ENCODE results near the gene COMT.
A peak's percentile ranks its signal among the peaks of the same experiment; 100 is the strongest.

COMT gene

GRCh38 chr22:20010307-20011122 is 68.9 kb downstream of the COMT start:
- Histone ChIP-seq H3K27ac (peak overlapping the region in 4 of 11 experiments; percentile 22 to 54 (median 36); a peak in 6 of 22 replicates), H3K27me3 (peaks cover 11 to 13% (median 12%) of the 10 kb centered on the region in 11 experiments), H3K4me1 (peaks cover 8 to 53% (median 40%) of the 10 kb centered on the region in 10 experiments), H3K36me3 (no peaks in the 10 kb centered on the region), H3K4me2 (peak overlapping the region; percentile 6 to 93 (median 83); a peak in 20 of 22 replicates), H4K20me1 (peaks cover 0 to 13% (median 6%) of the 10 kb centered on the region in 11 experiments; a peak in 6 of 22 replicates), H3K9me3 (replicated peaks in 1 of 11) (no peaks in the 10 kb centered on the region), H3K4me3 (no peak overlapping the region; a peak in 2 of 20 replicates), H3K9ac (peak overlapping the region in 5 of 11 experiments; percentile 17 to 62 (median 54); a peak in 9 of 22 replicates)
- no peak for TF ChIP-seq Cebpa-rat (IDR thresholded peaks at IDR 0.05)

- H3K36me3 ChIP-seq, result no peaks in the 10 kb centered on the region
- H3K9me3 ChIP-seq (replicated peaks in 1 of 11), result no peaks in the 10 kb centered on the region
- peaks cover 0 to 15% (median 7%) of the 10 kb centered on the region in 11 experiments; a peak in 6 of 22 replicates for H4K20me1 ChIP-seq
- peak overlapping the region in 5 of 11 experiments; percentile 17 to 62 (median 54); a peak in 8 of 22 replicates for H3K9ac ChIP-seq
- peaks cover 19 to 21% (median 21%) of the 10 kb centered on the region in 11 experiments for H3K27me3 ChIP-seq
- peak overlapping the region; percentile 6 to 93 (median 83); a peak in 20 of 22 replicates for H3K4me2 ChIP-seq
- peak overlapping the region in 4 of 11 experiments; percentile 22 to 54 (median 36); a peak in 6 of 22 replicates for H3K27ac ChIP-seq
- H3K4me1 ChIP-seq, result peaks cover 8 to 61% (median 43%) of the 10 kb centered on the region in 10 experiments; a peak in 19 of 20 replicates
- H3K4me3 ChIP-seq, result no peak overlapping the region; a peak in 2 of 20 replicates
- no peak for TF ChIP-seq Cebpa-rat (IDR thresholded peaks at IDR 0.05)
Measured at GRCh38 chr22:20011123-20011992, 69.8 kb downstream of the COMT start.

GRCh38 chr22:20011993-20012740 is 70.6 kb downstream of the COMT start:
- H3K27me3 ChIP-seq, result peaks cover 26 to 28% (median 27%) of the 10 kb centered on the region in 11 experiments
- H3K36me3 ChIP-seq, result no peaks in the 10 kb centered on the region
- H3K9me3 ChIP-seq (replicated peaks in 1 of 11), result no peaks in the 10 kb centered on the region
- TF ChIP-seq Cebpa-rat (IDR thresholded peaks at IDR 0.05), result no peak
- H3K4me1 ChIP-seq, result peaks cover 8 to 64% (median 44%) of the 10 kb centered on the region in 10 experiments; a peak in 19 of 20 replicates
- peaks cover 0 to 15% (median 7%) of the 10 kb centered on the region in 11 experiments; a peak in 6 of 22 replicates for H4K20me1 ChIP-seq
- H3K9ac ChIP-seq, result no peak overlapping the region
- H3K27ac ChIP-seq, result no peak overlapping the region
- H3K4me3 ChIP-seq, result no peak overlapping the region
- H3K4me2 ChIP-seq, result peak overlapping the region in 8 of 11 experiments; percentile 65 to 93 (median 85); a peak in 13 of 22 replicates

GRCh38 chr22:20012741-20013331 is 71.3 kb downstream of the COMT start:
- Histone ChIP-seq H3K27me3 (peaks cover 32 to 35% (median 33%) of the 10 kb centered on the region in 11 experiments), H3K4me1 (peaks cover 8 to 69% (median 48%) of the 10 kb centered on the region in 10 experiments; a peak in 19 of 20 replicates), H3K9ac (0 out of 22 replicates have a peak overlapping the region, but pooled peaks of 1 of the 11 experiments have one; percentile 18), H4K20me1 (peaks cover 0 to 20% (median 7%) of the 10 kb centered on the region in 11 experiments; a peak in 6 of 22 replicates), H3K4me2 (peak overlapping the region in 7 of 11 experiments; percentile 18 to 93 (median 33); a peak in 10 of 22 replicates), H3K27ac (no peak overlapping the region), H3K9me3 (replicated peaks in 1 of 11) (no peaks in the 10 kb centered on the region), H3K36me3 (no peaks in the 10 kb centered on the region), H3K4me3 (no peak overlapping the region)
- TF ChIP-seq Cebpa-rat (IDR thresholded peaks at IDR 0.05), result no peak

- Histone ChIP-seq H3K4me2 (peak overlapping the region in 6 of 11 experiments; percentile 3 to 33 (median 23); a peak in 9 of 22 replicates), H3K27ac (no peak overlapping the region), H3K9me3 (replicated peaks in 1 of 11) (no peaks in the 10 kb centered on the region), H3K4me3 (no peak overlapping the region), H3K9ac (0 out of 22 replicates have a peak overlapping the region, but pooled peaks of 1 of the 11 experiments have one; percentile 18), H3K36me3 (no peaks in the 10 kb centered on the region), H3K27me3 (peaks cover 37 to 41% (median 39%) of the 10 kb centered on the region in 11 experiments), H4K20me1 (peaks cover 0 to 22% (median 7%) of the 10 kb centered on the region in 11 experiments; a peak in 6 of 22 replicates), H3K4me1 (peaks cover 8 to 69% (median 48%) of the 10 kb centered on the region in 10 experiments; a peak in 19 of 20 replicates)
- TF ChIP-seq Cebpa-rat (IDR thresholded peaks at IDR 0.05), result no peak
Measured at GRCh38 chr22:20013382-20013871, 71.9 kb downstream of the COMT start.

GRCh38 chr22:20014526-20015186 is 73.1 kb downstream of the COMT start:
- Histone ChIP-seq H4K20me1 (peaks cover 0 to 22% (median 7%) of the 10 kb centered on the region in 11 experiments; a peak in 6 of 22 replicates), H3K36me3 (no peaks in the 10 kb centered on the region), H3K9ac (0 out of 22 replicates have a peak overlapping the region, but pooled peaks of 2 of the 11 experiments have one; percentile 4 to 9)

More at GRCh38 chr22:20014526-20015186, 73.1 kb downstream of the COMT start:
- peaks cover 8 to 67% (median 47%) of the 10 kb centered on the region in 10 experiments; a peak in 19 of 20 replicates for H3K4me1 ChIP-seq
- TF ChIP-seq Cebpa-rat (IDR thresholded peaks at IDR 0.05), result no peak
- H3K27me3 ChIP-seq, result peaks cover 37 to 47% (median 42%) of the 10 kb centered on the region in 11 experiments
- H3K9me3 ChIP-seq (replicated peaks in 1 of 11), result no peaks in the 10 kb centered on the region
- no peak overlapping the region for H3K4me3 ChIP-seq
- peak overlapping the region in 5 of 11 experiments; percentile 9 to 98 (median 96); a peak in 2 of 22 replicates for H3K4me2 ChIP-seq
- no peak overlapping the region for H3K27ac ChIP-seq

Data from BLaER1 treated with 17β-estradiol and CSF1 and Interleukin-3, amounts not matched to agents 10 nM and 100 nM (cell line).